Fibroblast of skin of left quadriceps (primary cell): ENCODE data around the gene CSH1.
"Not testable (repeated sequence)": the region's sequence is repeated elsewhere in the genome, so short reads cannot be mapped to it uniquely, and the experiment has no call there.

Source experiments
- DNase-seq, 2 experiments: peaks; one replicate each; pipeline ENCODE4 v3.0.0-alpha.2; 2013; ENCODE audit warnings: low read depth in 2 of 2

CSH1 gene

GRCh38 chr17:63904796-63905195 lies 8.4 kb upstream of the CSH1 start:
- not testable (repeated sequence) for DNase-seq

- DNase-seq = not testable (repeated sequence)
These were observed 7.4 kb upstream of the CSH1 start for GRCh38 chr17:63903787-63904201.

- DNase-seq = not testable (repeated sequence)
These were observed 5.6 kb upstream of the CSH1 start for GRCh38 chr17:63901971-63902370.

GRCh38 chr17:63898899-63899798 lies 2.8 kb upstream of the CSH1 start:
- not testable (repeated sequence) for DNase-seq

- not testable (repeated sequence) for DNase-seq
These were observed 1.6 kb downstream of the CSH1 start for GRCh38 chr17:63894821-63895220.

- DNase-seq = not testable (repeated sequence)
These were observed 2.4 kb downstream of the CSH1 start for GRCh38 chr17:63894021-63894420.

- DNase-seq = not testable (repeated sequence)
These were observed 3.9 kb downstream of the CSH1 start for GRCh38 chr17:63892316-63893037.

- DNase-seq = not testable (repeated sequence)
These were observed 7.1 kb downstream of the CSH1 start for GRCh38 chr17:63889026-63889848.

- not testable (repeated sequence) for DNase-seq
These were observed 11.3 kb downstream of the CSH1 start for GRCh38 chr17:63885119-63885518.

GRCh38 chr17:63882626-63883126 lies 13.7 kb downstream of the CSH1 start:
- DNase-seq = not testable (repeated sequence)

GRCh38 chr17:63881935-63882601 lies 14.3 kb downstream of the CSH1 start, which contains the start of gene GH2:
Gene GH2, minus strand, starts transcription at chr17:63881944. Its CDS starts 143 bp downstream, at chr17:63881801.
- DNase-seq = peak in 1 of 2 experiments; percentile 11

- not testable (repeated sequence) for DNase-seq
These were observed 15.0 kb downstream of the CSH1 start for GRCh38 chr17:63881337-63881736.

GRCh38 chr17:63880706-63881105 lies 15.7 kb downstream of the CSH1 start:
- no peak for DNase-seq

- not testable (repeated sequence) for DNase-seq
These were observed 18.0 kb downstream of the CSH1 start for GRCh38 chr17:63878413-63878812.

- DNase-seq = not testable (repeated sequence)
These were observed 21.7 kb downstream of the CSH1 start for GRCh38 chr17:63874693-63875092.

- not testable (repeated sequence) for DNase-seq
These were observed 22.2 kb downstream of the CSH1 start for GRCh38 chr17:63874061-63874626.

- DNase-seq = not testable (repeated sequence)
These were observed 22.8 kb downstream of the CSH1 start, which contains the start of gene CSH2 for GRCh38 chr17:63873577-63873976. Gene CSH2, minus strand, starts transcription at chr17:63873677. Its CDS starts 63 bp downstream, at chr17:63873614.

GRCh38 chr17:63871646-63872365 lies 24.6 kb downstream of the CSH1 start:
- not testable (repeated sequence) for DNase-seq

GRCh38 chr17:63870292-63870665 lies 26.1 kb downstream of the CSH1 start:
- DNase-seq = not testable (repeated sequence)
